Measurements from ENCODE around the gene OSBPL10. TPM values are rescaled to one million over a fixed set of nuclear protein-coding genes. Genes with fewer than 3 reads are reported as not detected.

The OSBPL10 gene
- total RNA-seq, 4 donors from 2014 or later: 12.5 to 38.3 (median 22.7) TPM

DNA sequence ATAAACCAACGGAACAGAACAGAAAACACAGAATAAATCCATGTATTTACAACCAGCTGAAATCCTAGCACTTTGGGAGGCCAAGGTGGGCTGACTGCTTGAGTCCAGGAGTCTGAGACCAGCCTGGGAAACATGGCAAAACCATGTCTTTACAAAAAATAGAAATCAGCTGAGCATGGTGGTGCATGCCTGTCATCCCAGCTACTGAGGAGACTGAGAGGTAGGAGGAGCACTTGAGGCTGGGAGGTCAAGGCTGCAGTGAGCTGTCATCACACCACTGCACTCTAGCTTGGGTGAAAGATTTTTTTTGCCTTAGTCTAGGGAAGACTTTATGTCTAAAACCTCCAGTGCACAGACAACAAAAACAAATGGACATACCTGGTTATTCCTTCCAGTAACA is 327.6 kb downstream of the OSBPL10 start:
- 100% methylated on average over 1 of the region's 1 CpG for WGBS
- peaks cover 4% of the 10 kb centered on the region for H3K36me3 ChIP-seq
- H3K4me1 ChIP-seq: no peaks in the 10 kb centered on the region
- peaks cover 60% of the 10 kb centered on the region for H3K9me3 ChIP-seq
- no peak for TF ChIP-seq EP300 (IDR thresholded peaks at IDR 0.05)
- no peak for TF ChIP-seq CTCF (IDR thresholded peaks at IDR 0.05)
- no peak for TF ChIP-seq POLR2A (IDR thresholded peaks at IDR 0.05)
- no peak for TF ChIP-seq POLR2AphosphoS5 (IDR thresholded peaks at IDR 0.05)
- no peaks in the 10 kb centered on the region for H3K27me3 ChIP-seq
- H3K4me3 ChIP-seq: no peak overlapping the region
- no peak overlapping the region for H3K27ac ChIP-seq
- DNase-seq (ENCODE audit: low spot score in 2 of 2): no peak

DNA sequence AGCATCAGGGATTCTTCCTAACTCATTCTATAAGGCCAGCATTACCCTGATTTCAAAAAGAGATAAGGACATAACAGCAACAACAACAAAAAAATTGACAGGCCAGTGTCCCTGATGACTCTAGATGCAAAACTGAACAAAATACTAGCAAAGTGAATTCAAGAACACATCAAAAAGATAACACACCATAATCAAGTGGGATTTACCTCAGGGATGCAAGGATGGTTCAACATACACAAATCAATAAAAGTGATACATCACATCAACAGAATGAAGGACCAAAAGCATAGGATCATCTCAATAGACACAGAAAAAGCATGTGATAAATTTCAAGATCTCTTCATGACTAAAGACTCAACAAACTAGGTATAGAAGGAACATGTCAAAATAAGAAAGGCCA is 328.8 kb downstream of the OSBPL10 start:
- Histone ChIP-seq H3K27ac (no peak overlapping the region), H3K4me3 (no peak overlapping the region), H3K27me3 (no peaks in the 10 kb centered on the region), H3K4me1 (no peaks in the 10 kb centered on the region), H3K36me3 (peaks cover 11% of the 10 kb centered on the region), H3K9me3 (peaks cover 63% of the 10 kb centered on the region)
- TF ChIP-seq EP300 (IDR thresholded peaks at IDR 0.05) (no peak), CTCF (IDR thresholded peaks at IDR 0.05) (no peak)
- DNase-seq (ENCODE audit: low spot score in 2 of 2): no peak

GRCh38 chr3:31648286-31648968 is 332.6 kb downstream of the OSBPL10 start:
- peaks cover 44% of the 10 kb centered on the region for H3K9me3 ChIP-seq
- H3K27ac ChIP-seq: no peak overlapping the region
- no peak for TF ChIP-seq CTCF (IDR thresholded peaks at IDR 0.05)
- TF ChIP-seq POLR2A (IDR thresholded peaks at IDR 0.05): no peak
- no peak for TF ChIP-seq EP300 (IDR thresholded peaks at IDR 0.05)
- no peak for TF ChIP-seq POLR2AphosphoS5 (IDR thresholded peaks at IDR 0.05)
- H3K36me3 ChIP-seq: peaks cover 8% of the 10 kb centered on the region
- H3K4me3 ChIP-seq: no peak overlapping the region
- H3K4me1 ChIP-seq: no peaks in the 10 kb centered on the region
- no peaks in the 10 kb centered on the region for H3K27me3 ChIP-seq
- no peak for DNase-seq (ENCODE audit: low spot score in 2 of 2)
- WGBS: 100% methylated on average over 1 of the region's 4 CpGs

DNA sequence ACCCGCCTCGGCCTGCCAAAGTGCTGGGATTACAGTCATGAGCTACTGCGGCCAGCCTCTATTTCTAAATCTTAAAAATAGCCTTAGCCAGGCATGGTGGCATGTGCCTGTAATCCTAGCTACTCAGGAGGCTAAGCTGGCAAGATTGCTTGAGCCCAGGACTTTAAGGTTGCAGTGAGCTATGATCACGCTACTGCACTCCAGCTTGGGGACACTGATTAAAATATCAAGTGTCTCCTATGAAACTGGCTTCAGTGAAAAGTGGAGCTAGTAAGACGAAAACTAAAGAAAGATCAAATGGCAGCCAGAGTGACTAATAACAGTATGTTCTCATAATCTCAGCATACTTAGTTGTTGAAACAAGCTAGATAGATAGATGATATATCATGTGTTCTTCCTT is 335.8 kb downstream of the OSBPL10 start:
- H3K27me3 ChIP-seq: no peaks in the 10 kb centered on the region
- over 99% methylated on average over 5 of the region's 5 CpGs for WGBS
- no peak overlapping the region for H3K27ac ChIP-seq
- H3K4me3 ChIP-seq: no peak overlapping the region
- DNase-seq (ENCODE audit: low spot score in 2 of 2): no peak
- H3K4me1 ChIP-seq: no peaks in the 10 kb centered on the region
- H3K9me3 ChIP-seq: peaks cover 15% of the 10 kb centered on the region
- peaks cover 8% of the 10 kb centered on the region for H3K36me3 ChIP-seq
- TF ChIP-seq CTCF (IDR thresholded peaks at IDR 0.05) (no peak), EP300 (IDR thresholded peaks at IDR 0.05) (no peak), POLR2A (IDR thresholded peaks at IDR 0.05) (no peak), POLR2AphosphoS5 (IDR thresholded peaks at IDR 0.05) (no peak)

DNA sequence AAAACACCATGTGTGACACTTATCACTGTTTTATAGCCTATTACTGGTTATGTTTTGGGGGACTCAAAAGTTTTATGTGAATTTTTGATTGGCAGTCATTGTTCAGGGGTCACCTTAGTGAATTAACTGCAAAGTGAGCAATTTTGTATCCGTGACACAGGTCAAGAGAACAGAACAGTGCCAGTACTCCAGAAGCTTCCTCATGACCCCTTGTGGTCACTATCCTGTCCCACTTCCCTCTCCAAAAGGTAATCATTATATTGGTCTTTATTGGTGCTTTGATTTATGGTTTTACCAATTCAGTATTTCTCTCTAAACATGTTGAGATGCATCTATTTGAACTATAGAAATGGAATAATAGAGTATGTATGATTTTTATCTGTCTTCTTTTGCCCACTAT is 341.2 kb downstream of the OSBPL10 start:
- WGBS: 95% methylated on average over 1 of the region's 1 CpG
- no peak for DNase-seq (ENCODE audit: low spot score in 2 of 2)
- Histone ChIP-seq H3K9me3 (no peaks in the 10 kb centered on the region), H3K4me1 (peaks cover 5% of the 10 kb centered on the region), H3K27ac (no peak overlapping the region), H3K4me3 (no peak overlapping the region), H3K27me3 (no peaks in the 10 kb centered on the region), H3K36me3 (no peaks in the 10 kb centered on the region)
- TF ChIP-seq POLR2AphosphoS5 (IDR thresholded peaks at IDR 0.05) (no peak), CTCF (IDR thresholded peaks at IDR 0.05) (no peak), EP300 (IDR thresholded peaks at IDR 0.05) (no peak), POLR2A (IDR thresholded peaks at IDR 0.05) (no peak)
